ENCODE data around the gene THSD4. TPM values are rescaled to one million over a fixed set of nuclear protein-coding genes. Genes with fewer than 3 reads are reported as not detected.

THSD4 gene
- total RNA-seq, 1 experiment from 2014 or later = 0.29 TPM

DNA sequence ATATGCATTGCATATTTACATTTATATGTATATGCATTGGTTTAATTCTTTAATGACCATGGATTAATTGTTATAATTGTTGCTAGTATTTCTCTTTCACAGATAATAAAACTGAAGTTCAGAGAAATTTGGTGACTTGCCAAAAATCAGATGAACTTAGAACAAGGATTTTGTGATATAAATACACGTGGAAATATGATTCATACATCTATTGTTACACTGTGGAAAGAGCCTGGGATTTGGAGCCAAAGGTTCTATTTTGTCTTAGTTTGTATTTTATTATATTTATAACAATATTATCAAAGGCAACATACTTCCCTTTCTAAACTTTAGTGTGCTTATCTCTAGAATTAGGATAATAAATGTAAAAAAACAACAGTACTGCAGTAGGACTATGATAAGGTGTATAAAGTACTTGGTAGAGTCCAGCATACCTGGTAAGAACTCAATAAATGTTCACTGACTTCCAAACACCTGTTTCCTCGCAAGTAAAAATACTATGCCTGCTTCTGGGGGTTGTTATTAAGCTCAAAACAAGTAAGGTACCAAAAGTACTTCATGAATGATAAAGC, 342.9 kb downstream of the THSD4 start:
- POLR2A ChIA-PET = no interaction called here
- no peak for DNase-seq
- H3K27me3 Mint-ChIP-seq (ENCODE audit: insufficient read depth, unreplicated experiment) = no peaks in the 10 kb centered on the region
- no peaks in the 10 kb centered on the region for H3K36me3 ChIP-seq (ENCODE audit: control insufficient read depth, insufficient read depth, low read length)
- BruUV-seq (replicated peaks) = no TSS peak
- no peak overlapping the region for H3K4me3 ChIP-seq (ENCODE audit: low read depth, low read length)
- H3K27me3 ChIP-seq (replicated peaks; ENCODE audit: control insufficient read depth, insufficient read depth, low read length) = no peaks in the 10 kb centered on the region
- TF ChIP-seq, protein P1, sequence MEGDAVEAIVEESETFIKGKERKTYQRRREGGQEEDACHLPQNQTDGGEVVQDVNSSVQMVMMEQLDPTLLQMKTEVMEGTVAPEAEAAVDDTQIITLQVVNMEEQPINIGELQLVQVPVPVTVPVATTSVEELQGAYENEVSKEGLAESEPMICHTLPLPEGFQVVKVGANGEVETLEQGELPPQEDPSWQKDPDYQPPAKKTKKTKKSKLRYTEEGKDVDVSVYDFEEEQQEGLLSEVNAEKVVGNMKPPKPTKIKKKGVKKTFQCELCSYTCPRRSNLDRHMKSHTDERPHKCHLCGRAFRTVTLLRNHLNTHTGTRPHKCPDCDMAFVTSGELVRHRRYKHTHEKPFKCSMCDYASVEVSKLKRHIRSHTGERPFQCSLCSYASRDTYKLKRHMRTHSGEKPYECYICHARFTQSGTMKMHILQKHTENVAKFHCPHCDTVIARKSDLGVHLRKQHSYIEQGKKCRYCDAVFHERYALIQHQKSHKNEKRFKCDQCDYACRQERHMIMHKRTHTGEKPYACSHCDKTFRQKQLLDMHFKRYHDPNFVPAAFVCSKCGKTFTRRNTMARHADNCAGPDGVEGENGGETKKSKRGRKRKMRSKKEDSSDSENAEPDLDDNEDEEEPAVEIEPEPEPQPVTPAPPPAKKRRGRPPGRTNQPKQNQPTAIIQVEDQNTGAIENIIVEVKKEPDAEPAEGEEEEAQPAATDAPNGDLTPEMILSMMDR (IDR thresholded peaks at IDR 0.05; ENCODE audit: insufficient read depth in 1 of 2, low read depth in 1 of 2, low read length in 1 of 2, severe bottlenecking in 1 of 2, unreplicated experiment in 1 of 2) = no peak
- no peaks in the 10 kb centered on the region for H3K9me3 ChIP-seq
- H3K4me1 ChIP-seq = peaks cover 5% of the 10 kb centered on the region; the same call in 1 of the 2 replicates
- CTCF ChIA-PET = no interaction called here
- H3K4me3 Mint-ChIP-seq (ENCODE audit: unreplicated experiment) = no peak overlapping the region
- H3K36me3 Mint-ChIP-seq (ENCODE audit: insufficient read depth, unreplicated experiment) = peaks cover 10% of the 10 kb centered on the region
- intact Hi-C loops (cut with micrococcal nuclease; ENCODE audit: unreplicated experiment) = loop anchor here (10.0 kb wide), 1 partner anchor 57 kb away; no protein-coding TSS in a partner anchor
- no peak overlapping the region for H3K27ac Mint-ChIP-seq (ENCODE audit: unreplicated experiment)
- peaks cover 22% of the 10 kb centered on the region for H3K4me1 Mint-ChIP-seq (ENCODE audit: low read depth, unreplicated experiment)
- no peaks in the 10 kb centered on the region for H3K9me3 Mint-ChIP-seq (ENCODE audit: unreplicated experiment)

DNA sequence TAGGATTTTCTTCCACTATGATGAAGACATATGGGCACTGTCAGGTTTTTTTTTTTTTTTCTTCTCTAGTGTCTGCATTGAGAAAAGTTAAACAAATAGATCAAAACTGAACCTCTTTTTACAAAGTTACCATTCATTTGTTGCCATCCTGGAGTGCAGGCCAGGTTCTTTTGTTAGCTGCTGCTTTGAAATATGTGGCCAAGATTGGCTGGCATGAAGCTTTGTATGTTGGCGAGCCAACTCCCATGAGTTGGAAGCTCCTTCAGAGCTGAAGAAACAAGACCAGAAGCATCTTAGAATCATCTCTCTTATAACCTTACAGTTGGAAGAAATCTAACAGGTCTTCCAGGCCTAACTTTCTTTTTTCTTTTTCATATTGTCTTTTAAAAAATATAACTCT, 346.5 kb downstream of the THSD4 start:
- BruUV-seq (replicated peaks) = no TSS peak
- Mint-ChIP-seq H3K4me3 (ENCODE audit: unreplicated experiment) (no peak overlapping the region), H3K27ac (ENCODE audit: unreplicated experiment) (no peak overlapping the region), H3K36me3 (ENCODE audit: insufficient read depth, unreplicated experiment) (peaks cover 6% of the 10 kb centered on the region), H3K4me1 (ENCODE audit: low read depth, unreplicated experiment) (peaks cover 12% of the 10 kb centered on the region), H3K9me3 (ENCODE audit: unreplicated experiment) (no peaks in the 10 kb centered on the region), H3K27me3 (ENCODE audit: insufficient read depth, unreplicated experiment) (no peaks in the 10 kb centered on the region)
- POLR2A ChIA-PET = no interaction called here
- TF ChIP-seq, protein P1 (IDR thresholded peaks at IDR 0.05; ENCODE audit: insufficient read depth in 1 of 2, low read depth in 1 of 2, low read length in 1 of 2, severe bottlenecking in 1 of 2, unreplicated experiment in 1 of 2) = no peak
- CTCF ChIA-PET = no interaction called here
- H3K36me3 ChIP-seq (ENCODE audit: control insufficient read depth, insufficient read depth, low read length) = no peaks in the 10 kb centered on the region
- no peaks in the 10 kb centered on the region for H3K27me3 ChIP-seq (replicated peaks; ENCODE audit: control insufficient read depth, insufficient read depth, low read length)
- DNase-seq = no peak
- no peaks in the 10 kb centered on the region for H3K9me3 ChIP-seq
- intact Hi-C loops (cut with micrococcal nuclease; ENCODE audit: unreplicated experiment) = no loop called here
- no peak overlapping the region for H3K4me3 ChIP-seq (ENCODE audit: low read depth, low read length)
- H3K4me1 ChIP-seq = peaks cover 5% of the 10 kb centered on the region; the same call in 1 of the 2 replicates

DNA sequence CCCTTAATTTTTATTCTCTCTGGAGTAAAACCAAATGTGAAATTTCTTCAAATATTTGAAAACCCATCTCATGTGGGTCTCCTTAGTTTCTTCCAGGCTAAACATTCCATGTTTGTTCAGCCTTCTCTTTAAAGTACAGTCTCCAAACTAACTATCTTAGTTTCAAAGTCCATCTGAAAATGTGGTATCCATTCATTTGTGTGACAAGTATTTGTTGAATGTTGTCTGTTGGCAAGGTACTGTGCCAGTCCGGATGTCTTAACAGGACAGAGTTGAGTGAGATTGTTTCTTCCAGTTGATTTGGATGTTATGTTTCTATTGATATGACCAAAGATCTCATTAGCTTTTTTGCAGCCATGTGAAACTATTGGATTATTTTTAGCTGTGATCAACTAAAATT, 347.4 kb downstream of the THSD4 start:
- no peaks in the 10 kb centered on the region for H3K27me3 Mint-ChIP-seq (ENCODE audit: insufficient read depth, unreplicated experiment)
- BruUV-seq (replicated peaks) = no TSS peak
- TF ChIP-seq, protein P1 (IDR thresholded peaks at IDR 0.05; ENCODE audit: insufficient read depth in 1 of 2, low read depth in 1 of 2, low read length in 1 of 2, severe bottlenecking in 1 of 2, unreplicated experiment in 1 of 2) = no peak
- DNase-seq = no peak
- ChIA-PET POLR2A (no interaction called here), CTCF (no interaction called here)
- no peaks in the 10 kb centered on the region for H3K36me3 ChIP-seq (ENCODE audit: control insufficient read depth, insufficient read depth, low read length)
- H3K9me3 Mint-ChIP-seq (ENCODE audit: unreplicated experiment) = no peaks in the 10 kb centered on the region
- intact Hi-C loops (cut with micrococcal nuclease; ENCODE audit: unreplicated experiment) = no loop called here
- H3K4me3 ChIP-seq (ENCODE audit: low read depth, low read length) = no peak overlapping the region
- H3K36me3 Mint-ChIP-seq (ENCODE audit: insufficient read depth, unreplicated experiment) = peaks cover 2% of the 10 kb centered on the region
- no peaks in the 10 kb centered on the region for H3K27me3 ChIP-seq (replicated peaks; ENCODE audit: control insufficient read depth, insufficient read depth, low read length)
- no peaks in the 10 kb centered on the region for H3K9me3 ChIP-seq
- no peak overlapping the region for H3K4me3 Mint-ChIP-seq (ENCODE audit: unreplicated experiment)
- peaks cover 5% of the 10 kb centered on the region; the same call in 1 of the 2 replicates for H3K4me1 ChIP-seq
- H3K27ac Mint-ChIP-seq (ENCODE audit: unreplicated experiment) = no peak overlapping the region
- H3K4me1 Mint-ChIP-seq (ENCODE audit: low read depth, unreplicated experiment) = peaks cover 8% of the 10 kb centered on the region
